Activated CD4-positive, CD25-positive, alpha-beta regulatory T cell (primary cell): ENCODE measurements around the gene GRIA3.
"Not testable (repeated sequence)": the region's sequence is repeated elsewhere in the genome, so short reads cannot be mapped to it uniquely, and the experiment has no call there.

Source experiments
- DNase-seq, 4 experiments: peaks; one replicate each; lab custom pipeline; 2025; lab: John Stamatoyannopoulos, UW

Gene GRIA3

DNA sequence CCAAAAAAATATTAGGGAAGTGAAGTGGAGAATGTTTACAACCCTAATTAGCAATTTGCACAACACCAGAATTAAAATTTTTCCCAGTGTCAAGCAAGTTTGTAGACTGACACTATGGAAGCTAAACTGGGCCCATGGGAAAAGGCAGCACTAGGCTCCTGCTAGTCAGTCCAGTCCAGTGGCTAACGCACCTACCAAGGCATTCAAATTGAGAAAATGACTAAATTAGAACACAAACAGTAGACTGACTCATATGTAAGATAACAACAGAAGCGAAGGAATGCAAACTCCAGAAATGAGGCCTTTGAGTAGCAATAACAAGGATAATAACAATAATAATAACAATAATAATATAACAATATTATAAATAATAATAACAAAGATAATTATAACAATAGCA lies 90.7 kb downstream of the GRIA3 start:
- DNase-seq: no peak

DNA sequence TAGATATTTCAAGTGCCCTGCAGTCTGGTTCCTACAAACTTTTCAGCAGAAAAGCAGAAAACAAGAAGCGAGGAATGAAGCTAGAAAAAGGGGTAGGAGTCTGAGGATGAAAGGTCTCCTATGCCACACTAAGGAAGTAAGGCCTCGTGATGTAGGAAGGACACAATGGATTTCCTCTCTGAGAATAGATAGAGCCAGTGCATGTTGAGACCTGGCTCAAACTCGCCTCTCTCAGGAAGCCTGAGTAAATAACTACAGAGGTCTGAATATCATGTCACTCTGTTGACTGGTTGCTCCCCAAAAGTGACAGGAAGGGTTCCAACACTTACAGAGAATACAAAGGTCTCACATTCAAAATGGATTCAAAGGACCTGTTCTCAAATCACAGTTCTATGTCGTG lies 93.3 kb downstream of the GRIA3 start:
- no peak for DNase-seq

DNA sequence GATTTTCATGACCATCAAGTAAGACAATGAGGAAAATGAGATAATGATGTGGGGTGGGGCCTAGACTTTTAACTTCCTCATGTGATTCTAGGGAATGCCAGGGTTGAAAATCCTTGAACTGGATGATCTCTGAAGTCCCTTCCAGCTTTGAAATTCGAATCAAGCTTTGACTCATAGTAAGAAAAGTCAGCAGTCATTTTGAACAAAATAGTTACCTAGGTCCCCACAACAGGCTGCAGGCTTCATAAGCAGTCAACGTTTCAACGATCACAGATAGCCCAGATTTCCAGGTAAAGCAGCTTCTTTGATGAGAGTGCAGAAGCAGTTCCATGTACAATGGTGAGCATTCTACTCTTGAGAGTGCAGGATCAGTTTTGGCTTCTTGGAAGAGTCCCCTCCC lies 93.7 kb downstream of the GRIA3 start:
- no peak for DNase-seq

DNA sequence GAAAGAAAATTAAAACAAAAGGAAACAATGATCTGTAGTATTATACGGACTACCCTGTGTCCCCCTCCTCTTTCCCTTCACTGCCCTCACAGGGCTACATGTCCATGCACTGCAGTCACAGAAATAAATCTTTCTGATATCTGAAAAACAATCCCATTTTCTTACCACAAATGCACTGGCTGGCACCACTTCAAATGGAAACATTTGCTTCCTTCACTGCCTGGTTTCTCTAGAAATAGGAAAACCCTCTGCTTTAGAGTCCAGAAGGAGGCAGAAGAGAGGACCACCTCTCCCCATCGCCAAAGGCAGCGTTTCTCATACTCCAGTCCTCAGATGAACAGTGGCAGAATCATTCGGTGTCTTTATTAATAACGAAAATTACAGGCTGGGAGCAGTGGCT lies 98.2 kb downstream of the GRIA3 start:
- DNase-seq: no peak

DNA sequence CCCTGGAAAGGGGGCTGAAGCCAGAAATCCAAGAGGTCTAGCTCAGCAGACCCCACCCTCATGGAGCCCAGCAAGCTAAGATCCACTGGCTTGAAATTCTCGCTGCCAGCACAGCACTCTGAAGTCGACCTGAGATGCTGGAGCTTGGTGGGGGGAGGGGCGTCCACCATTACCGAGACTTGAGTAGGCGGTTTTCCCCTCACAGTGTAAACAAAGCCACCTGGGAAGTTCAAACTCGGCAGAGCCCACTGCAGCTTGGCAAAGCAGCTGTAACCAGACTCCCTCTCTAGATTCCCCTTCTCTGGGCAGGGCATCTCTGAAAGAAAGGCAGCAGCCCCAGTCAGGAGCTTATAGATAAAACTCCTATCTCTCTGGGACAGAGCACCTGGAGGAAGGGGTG lies 99.3 kb downstream of the GRIA3 start:
- DNase-seq: not testable (repeated sequence)

DNA sequence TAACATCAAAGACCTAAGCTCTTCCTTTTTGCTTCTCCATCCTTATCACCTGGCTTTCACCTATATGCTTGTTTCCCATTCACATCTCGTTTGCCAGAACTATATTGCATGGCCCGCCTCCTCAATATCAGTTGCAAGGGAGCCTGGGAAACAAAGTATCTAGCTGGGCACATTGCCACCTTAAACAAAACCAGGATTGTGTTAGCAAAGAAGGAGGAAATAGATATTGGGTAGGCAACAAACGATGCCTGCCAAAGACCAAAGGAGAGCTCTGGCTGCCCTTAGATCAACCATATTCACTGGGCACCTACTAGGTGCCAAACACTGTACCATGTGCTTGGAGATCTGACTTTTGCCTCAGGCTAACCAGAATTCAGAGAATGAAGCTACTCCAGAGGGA lies 107.5 kb downstream of the GRIA3 start:
- no peak for DNase-seq

DNA sequence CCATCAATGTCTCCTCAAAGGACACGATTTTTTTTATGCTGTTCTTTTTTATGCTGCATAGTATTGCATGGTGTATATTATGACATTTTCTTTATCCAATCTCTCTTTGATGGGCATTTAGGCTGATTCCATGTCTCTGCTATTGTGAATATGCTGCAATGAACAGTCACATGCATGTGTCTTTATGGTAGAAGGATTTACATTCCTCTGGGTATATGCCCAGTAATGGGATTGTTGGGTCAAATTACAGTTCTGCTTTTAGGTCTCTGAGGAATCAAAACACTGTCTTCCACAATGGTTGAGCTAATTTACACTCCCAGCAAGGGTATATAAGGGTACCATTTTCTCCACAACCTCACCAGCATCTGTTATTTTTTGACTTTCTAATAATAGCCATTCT lies 113.9 kb downstream of the GRIA3 start:
- DNase-seq: no peak

DNA sequence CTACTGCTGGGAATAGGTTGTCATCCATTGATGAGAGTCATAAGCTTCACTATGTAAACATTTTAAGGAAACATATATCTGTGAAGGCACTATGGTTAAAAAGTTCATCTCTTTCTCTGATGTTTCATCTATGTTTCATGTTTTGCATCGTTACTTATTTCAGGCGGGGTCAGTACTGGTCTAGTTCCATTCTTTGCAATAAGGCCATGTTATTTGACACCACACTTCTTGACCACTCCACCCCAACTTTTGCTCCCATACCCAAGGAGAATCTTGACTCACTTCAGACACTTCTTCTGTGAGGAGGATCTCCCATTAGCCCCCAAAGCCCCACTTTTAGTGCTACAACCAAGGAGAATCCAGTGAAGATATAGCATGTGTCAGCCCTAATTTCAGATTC lies 119.4 kb downstream of the GRIA3 start:
- no peak for DNase-seq

DNA sequence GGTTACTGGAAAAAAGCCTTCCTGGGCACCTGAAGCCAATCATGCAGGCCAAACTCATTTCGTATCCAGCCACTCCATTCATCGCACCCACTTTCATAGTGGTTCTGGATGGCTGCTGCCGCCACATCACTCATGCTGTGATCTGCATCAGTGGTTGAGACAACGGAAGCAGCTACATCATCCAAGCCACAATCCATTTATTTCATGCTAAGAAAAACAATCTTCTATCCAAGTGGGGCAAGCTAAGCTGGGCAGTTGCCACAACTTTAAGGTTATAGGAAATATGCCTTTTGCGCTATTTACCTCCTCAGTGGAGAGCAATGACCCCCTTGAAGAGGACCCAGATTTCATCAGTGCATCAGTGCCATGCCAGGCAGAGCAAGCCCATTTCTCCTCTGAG lies 124.6 kb downstream of the GRIA3 start:
- no peak for DNase-seq

DNA sequence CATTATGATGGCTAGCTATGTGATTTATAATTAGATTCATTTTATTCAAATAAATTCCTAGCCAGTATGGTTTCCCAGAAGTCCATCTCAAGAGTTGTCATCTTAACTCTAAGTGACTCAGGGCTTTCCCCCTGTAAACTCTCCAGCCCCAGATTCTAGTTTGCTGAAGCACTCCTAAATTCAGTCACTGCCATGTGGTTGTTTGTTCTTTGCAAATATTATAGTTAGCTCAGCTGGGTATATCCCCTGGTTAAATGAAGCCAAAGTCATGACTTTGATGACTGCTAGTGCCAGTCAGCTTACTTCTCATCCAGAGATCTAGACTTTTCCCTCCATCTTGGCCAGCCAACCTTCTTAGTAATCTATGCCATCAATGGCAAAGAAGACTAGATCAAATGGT lies 126.0 kb downstream of the GRIA3 start:
- DNase-seq: no peak

DNA sequence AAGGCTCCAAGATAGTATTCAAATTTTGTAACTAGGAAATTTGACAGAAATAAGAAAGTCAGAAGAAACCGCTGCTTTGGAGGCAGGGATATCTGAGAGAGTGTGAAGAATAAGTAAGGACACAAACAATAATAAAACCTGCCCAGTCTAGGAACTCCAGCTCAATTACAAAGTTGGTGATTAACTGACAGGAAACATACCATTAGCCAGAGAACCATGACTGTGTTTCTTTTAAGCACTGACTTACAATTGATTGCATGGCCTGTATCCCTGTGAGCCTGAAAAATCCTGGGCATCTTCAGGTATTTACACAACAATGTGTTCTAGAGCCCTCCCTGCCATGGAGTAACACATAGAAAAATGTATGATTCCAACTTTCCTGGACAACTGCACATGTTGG lies 127.4 kb downstream of the GRIA3 start:
- DNase-seq: no peak

DNA sequence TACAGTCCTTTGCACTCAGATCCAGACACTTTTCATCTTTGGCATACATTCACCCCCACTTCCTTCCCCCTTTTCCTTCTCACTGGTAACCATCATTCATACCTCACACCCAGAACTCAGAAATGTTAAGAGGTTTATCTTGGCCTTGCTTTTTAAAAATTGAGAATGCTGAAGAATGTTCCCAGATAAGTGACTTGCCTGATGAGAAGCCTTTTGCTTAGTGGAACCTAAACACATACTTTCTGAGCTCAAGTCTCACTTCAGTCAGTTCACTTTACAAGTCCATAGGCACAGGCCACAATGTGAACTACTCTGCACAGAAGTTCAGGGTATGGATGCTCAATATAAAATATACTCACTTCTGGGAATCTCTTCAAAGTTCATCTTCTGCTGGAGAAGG lies 129.4 kb downstream of the GRIA3 start:
- no peak for DNase-seq

DNA sequence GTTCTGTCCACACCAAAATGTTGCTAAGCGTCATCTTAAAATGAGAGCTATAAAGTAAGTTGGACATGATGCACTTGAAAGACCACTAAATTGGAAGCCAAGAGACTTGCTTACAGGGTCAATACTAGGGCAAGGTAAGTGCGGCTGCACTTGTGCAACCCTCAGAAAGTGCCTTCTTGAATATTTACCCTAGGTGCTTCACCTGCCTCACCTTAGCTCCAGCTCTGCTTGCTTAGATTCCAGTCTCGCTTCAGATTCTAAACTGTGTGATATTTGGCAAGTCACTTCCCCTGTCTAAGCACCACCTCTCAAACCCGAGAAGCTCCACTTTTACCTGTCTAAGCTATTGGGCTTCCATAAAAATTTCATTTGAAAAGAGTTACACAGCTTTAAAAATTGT lies 136.5 kb downstream of the GRIA3 start:
- DNase-seq: no peak

DNA sequence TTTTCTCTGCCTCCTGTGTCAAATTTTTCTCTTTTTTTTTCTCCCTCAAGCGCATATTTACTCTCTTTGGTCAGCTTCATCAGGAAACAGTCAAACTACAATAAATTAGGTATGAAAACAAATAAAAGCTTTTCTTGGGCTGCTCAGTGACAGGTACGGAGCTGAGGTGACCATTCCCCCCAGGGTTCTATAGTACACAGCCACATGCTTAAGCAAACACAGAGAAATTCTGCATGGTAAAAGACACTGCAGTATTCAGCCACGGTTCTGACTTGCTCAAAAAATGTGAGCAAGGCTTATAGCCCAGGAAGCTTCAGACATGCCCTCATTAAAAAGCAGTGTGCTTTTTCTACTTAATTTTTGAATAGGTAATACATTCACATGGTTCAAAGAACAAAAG lies 138.5 kb downstream of the GRIA3 start:
- DNase-seq: no peak

DNA sequence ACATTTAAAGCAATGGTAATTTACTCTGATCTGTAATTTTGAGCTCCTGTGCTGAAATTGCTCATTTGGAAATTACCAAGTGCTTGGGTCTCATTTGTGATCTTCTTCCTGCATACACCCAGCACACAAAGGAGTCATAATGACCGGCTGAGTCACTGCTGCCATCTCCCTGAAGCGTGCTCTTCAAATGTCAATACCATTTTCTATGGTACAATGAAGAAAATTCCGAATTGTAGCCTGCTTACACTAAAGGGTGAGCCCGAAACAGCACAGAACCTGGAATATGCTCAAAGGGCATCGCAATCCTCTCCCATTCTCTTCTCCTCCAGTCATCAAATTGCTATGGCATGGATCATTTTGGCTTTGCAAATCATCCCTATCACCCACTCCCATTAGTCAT lies 140.5 kb downstream of the GRIA3 start:
- no peak for DNase-seq

DNA sequence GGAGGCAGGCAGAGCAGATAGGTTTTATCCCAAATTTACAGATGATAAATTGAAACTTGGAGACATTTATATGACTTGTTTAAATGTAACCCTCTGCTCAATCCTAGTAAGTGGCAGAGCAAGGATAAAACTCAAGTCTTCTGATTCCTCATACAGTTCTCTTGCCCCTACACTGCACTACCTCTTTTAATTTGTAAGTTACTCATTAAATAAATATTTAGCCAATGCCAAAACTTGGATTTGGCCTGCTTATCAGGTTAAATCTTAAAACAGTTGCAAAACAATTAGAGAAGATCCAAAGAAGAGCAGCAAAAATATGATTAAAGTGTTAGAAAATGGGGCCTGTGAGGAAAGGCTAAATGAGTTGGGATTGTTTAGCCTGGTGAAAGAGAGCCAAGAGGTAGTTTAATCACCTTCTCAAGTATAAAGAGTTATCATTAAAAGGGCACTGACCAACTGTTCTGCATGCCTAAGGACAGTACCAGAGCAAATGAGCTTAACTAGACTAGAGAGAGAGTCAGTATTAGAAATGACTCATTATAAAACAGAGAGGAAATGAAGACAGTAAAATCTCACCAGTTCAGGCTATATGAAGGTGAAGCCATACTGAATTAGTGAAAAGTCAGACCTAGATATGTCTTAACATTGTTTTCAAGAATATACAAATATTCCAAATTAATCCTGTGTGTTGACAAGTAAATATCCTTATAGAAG lies 146.3 kb downstream of the GRIA3 start:
- no peak for DNase-seq

DNA sequence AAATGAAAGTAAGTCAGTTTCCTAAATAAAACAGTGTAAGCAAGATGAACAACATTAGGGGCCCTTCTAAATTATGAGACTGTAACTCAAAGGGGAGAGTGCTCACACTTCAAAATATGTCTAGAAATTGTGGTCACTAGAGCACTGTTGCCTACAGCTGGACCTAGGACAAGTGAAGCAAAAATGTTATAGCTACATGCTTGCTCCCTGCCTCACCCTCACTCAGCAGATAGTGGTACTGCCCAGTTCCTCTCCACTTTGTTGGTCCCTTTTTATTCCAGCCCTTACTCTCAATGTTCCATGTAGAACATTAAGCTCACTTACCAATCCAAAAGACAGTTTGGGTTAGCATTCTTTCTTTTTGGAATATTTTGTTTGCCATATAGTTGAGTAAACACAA lies 147.3 kb downstream of the GRIA3 start:
- DNase-seq: no peak

DNA sequence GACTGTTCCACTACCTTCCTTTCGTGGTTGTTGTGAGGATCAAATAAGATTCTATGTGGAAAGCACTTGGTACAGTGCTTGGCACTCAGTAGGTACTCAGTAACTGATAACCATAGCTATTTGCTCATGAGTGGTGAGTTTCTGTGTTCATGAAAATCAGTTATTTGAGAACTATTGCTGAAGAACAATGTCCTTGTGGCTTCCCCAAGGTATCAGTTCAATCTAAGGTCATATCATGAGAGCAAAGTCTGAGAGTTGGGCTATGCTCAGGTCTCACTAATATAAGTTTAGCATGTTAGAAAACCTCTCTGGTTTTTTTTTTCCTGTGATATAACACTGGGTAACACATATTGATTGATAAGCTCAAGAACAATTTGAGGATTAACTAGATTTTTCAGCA lies 147.8 kb downstream of the GRIA3 start:
- no peak for DNase-seq

DNA sequence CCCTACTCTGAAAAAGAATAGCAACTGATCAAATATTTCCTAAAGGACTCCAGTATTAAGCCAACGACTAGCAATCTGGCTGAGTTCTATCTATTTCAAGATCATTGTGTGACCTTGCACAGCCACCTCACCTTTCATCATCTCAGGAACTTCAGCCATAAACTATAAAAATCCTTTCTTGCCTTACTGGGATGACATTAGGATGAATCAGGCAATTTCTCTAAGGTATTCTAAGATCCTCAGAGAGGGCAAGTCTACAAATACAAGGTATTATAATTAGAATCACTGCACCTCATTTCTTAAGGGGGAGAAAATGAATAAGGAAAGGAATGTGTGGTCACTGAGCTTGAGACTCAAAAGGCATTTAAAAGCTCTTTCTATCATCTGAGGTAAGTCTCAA lies 152.6 kb downstream of the GRIA3 start:
- DNase-seq: no peak

DNA sequence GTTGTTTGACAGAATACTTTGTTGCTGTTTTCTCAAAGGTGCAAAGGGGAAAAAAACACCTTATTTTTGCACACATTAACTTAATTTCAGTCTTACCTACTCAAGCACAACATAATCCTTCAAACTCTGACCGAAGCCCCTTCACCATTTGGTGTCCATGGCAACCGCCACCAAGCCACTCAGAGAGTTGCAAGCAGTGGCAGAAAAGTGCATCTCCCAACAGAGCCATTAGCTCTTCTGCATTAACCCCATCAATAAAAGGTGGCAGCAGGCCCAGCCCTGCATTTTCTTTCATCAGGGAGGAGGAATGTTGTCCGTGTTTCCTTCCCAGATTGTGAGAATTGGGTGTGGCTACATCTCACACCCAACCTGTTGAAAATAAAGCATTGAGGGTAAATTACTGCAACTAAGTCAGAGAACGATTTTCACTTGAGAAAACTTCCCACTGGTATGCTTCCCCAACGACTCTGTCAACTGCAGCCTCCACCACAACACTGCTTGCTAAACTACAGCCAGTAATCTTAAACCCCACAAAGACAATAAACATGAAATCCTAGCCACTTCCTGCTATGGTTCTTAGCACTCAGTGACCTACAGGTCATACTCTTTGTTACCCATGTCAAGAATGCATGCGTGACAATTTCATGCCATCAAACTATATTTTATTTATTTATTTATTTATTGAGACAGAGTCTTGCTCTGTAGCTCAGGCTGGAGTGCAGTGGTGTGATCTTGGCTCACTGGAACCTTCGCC lies 154.0 kb downstream of the GRIA3 start:
- no peak for DNase-seq

DNA sequence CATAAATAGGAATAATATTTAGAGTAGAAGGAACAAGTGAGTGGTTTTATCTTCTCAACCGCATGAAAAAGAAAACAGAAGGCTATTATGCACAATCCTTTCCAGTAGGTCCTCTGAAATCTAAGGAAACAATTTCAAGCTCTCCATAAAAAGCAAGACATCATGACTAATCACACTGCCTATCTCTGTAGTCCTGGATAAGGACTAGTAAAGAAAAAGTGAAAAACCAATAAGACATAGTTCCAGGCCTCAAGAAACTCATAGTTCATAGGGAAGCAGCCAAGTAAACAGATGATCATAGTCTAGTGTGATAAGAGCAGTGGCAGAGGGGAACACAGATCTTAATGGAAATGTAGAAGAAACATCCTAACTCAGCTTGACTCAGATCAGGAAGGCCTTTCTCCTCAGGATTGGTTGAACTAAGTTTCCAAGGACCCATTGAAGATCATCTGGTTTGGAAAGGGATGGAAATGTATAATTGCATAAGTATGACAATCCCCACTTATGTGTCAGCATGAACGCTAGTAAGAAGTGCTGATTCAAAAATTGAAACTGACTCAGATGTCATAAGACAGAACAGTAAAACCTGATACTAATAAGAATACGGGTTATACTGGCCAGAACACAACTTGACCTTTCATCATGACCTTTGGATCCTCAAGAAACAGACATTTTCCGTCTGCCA lies 155.3 kb downstream of the GRIA3 start:
- no peak for DNase-seq

DNA sequence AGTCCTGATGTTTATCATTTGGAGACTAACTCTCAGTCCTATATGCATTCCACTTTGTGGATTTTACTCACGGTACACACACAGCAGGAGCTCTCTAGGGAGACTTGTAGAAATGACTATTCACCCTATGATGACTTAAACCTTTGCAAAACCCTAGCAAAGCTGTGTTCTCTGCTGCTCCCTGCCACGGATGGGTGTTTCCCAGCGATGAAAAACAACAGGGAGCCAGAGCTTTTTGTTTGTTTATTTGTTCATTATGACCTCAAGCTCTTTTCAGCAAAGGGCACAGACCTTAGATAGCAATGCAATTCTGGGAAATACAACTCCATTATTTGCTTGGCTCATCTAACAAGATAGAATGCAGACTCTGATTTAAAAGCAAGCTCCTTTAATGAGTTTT lies 156.6 kb downstream of the GRIA3 start:
- no peak for DNase-seq

DNA sequence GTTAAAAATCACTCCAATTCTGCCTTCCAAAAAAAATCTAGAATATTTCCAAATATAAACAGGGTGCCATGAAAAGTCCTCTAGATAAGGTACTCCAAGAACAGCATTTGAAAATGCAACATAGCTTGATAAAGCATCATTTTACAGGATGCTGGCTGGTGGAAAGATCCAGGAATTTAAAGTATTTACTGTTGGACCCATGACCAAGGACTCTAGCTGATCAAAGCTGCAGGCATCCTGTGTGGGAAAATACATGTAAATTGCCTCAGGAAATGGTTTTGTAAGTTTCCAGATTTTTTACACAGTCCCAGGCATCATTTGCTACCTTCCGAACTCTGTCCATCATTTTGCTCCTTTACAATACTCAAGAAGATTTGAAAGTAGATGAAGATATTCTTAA lies 164.4 kb downstream of the GRIA3 start:
- no peak for DNase-seq
